Transverse colon (tissue), 4 donors: ENCODE data around the gene HES5.

Source experiments
- EP300 ChIP-seq: sonication (generic); formaldehyde crosslinking; IDR thresholded peaks from one replicate; pipeline ENCODE4 v1.6.1; 2017; ENCODE audit warnings: antibody characterized with exemption, low read depth
- POLR2AphosphoS5 ChIP-seq, 3 donors: sonication (generic); formaldehyde crosslinking; IDR thresholded peaks; one replicate each; pipeline ENCODE4 v1.6.1; 2016; ENCODE audit warnings: antibody characterized with exemption in 3 of 3
- TF ChIP-seq, protein P1 (sequence below), 5 experiments: fragments of 200-600 bp in 3 of 5; fragments of 450-650 bp in 2 of 5; sonication (generic) in 3 of 5; IDR thresholded peaks; 1 replicate in 2 of 5; 2 replicates in 3 of 5; pipeline ENCODE4 v1.5.1; 2016 to 2017; ENCODE audit warnings: antibody characterized with exemption in 5 of 5, inconsistent platforms in 3 of 5, mild to moderate bottlenecking in 2 of 5, moderate library complexity in 1 of 5

DNA sequence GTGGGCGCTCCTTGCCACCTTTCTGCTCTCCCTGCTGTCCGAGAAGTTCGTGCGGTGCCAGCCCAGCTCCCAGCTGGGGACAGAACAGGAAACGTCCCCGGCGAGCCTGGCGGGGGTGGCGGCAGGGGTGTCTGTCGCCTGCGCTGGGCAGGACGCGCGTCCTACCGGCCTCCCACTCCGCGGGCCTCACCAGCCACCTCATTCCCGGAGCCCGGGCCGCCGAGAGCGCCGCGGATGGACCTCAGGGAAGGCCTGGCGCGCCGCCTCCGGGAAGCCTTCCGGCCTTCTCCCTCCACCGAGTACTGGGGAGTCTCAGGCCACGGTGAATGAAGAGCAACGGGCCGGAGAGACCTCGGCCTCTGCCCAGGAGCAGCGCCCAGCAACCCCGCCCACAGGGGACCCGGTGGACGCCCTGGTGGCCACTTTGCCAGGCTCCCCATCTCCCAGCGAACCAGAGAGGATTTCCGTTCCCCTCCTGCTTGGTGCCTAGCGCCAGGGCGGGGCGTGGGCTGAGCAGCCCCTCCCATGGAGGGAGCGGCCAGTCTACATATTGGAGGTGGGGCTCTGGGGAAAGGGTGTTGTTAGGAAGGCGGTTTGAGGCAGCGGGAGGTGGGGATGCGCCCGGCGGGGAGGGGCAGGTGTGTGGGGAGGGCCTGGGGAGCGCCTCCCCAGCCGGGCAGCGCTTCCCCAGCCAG is 16.6 kb upstream of the HES5 start:
- TF ChIP-seq, protein P1, sequence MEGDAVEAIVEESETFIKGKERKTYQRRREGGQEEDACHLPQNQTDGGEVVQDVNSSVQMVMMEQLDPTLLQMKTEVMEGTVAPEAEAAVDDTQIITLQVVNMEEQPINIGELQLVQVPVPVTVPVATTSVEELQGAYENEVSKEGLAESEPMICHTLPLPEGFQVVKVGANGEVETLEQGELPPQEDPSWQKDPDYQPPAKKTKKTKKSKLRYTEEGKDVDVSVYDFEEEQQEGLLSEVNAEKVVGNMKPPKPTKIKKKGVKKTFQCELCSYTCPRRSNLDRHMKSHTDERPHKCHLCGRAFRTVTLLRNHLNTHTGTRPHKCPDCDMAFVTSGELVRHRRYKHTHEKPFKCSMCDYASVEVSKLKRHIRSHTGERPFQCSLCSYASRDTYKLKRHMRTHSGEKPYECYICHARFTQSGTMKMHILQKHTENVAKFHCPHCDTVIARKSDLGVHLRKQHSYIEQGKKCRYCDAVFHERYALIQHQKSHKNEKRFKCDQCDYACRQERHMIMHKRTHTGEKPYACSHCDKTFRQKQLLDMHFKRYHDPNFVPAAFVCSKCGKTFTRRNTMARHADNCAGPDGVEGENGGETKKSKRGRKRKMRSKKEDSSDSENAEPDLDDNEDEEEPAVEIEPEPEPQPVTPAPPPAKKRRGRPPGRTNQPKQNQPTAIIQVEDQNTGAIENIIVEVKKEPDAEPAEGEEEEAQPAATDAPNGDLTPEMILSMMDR (IDR thresholded peaks at IDR 0.05): peak in 4 of 5 experiments; percentile 8 to 57 (median 38)
- TF ChIP-seq POLR2AphosphoS5 (IDR thresholded peaks at IDR 0.05) (peak; percentile 78 to 82 (median 80)), EP300 (no peak)
